Measurements from ENCODE around the gene ENGASE. TPM values are rescaled to one million over a fixed set of nuclear protein-coding genes. Genes with fewer than 3 reads are reported as not detected.

Gene ENGASE
- total RNA-seq, 1 donor from 2014 or later = 47.0 TPM

GRCh38 chr17:79039171-79039570, 35.5 kb upstream of the ENGASE start:
- intact Hi-C loops (cut with micrococcal nuclease) = no loop called here

- intact Hi-C loops (cut with micrococcal nuclease) = no loop called here
Observed at GRCh38 chr17:79039886-79040285, 34.7 kb upstream of the ENGASE start.

GRCh38 chr17:79041041-79041570, 33.5 kb upstream of the ENGASE start:
- intact Hi-C loops (cut with micrococcal nuclease) = no loop called here

- intact Hi-C loops (cut with micrococcal nuclease) = loop anchor here (1.0 kb wide), 1 partner anchor 23 kb away; no protein-coding TSS in a partner anchor
Observed at GRCh38 chr17:79041723-79042420, 32.8 kb upstream of the ENGASE start.

GRCh38 chr17:79042421-79043190, 32.0 kb upstream of the ENGASE start:
- intact Hi-C loops (cut with micrococcal nuclease) = loop anchor here (1.0 kb wide), 1 partner anchor 23 kb away; no protein-coding TSS in a partner anchor

- intact Hi-C loops (cut with micrococcal nuclease) = no loop called here
Observed at GRCh38 chr17:79043191-79043930, 31.3 kb upstream of the ENGASE start.

- intact Hi-C loops (cut with micrococcal nuclease) = no loop called here
Observed at GRCh38 chr17:79043931-79044320, 30.7 kb upstream of the ENGASE start.

- intact Hi-C loops (cut with micrococcal nuclease) = no loop called here
Observed at GRCh38 chr17:79044462-79044861, 30.2 kb upstream of the ENGASE start.

- intact Hi-C loops (cut with micrococcal nuclease) = loop anchor here (5.0 kb wide), 1 partner anchor 347 kb away; no protein-coding TSS in a partner anchor
Observed at GRCh38 chr17:79045001-79045729, 29.5 kb upstream of the ENGASE start.

GRCh38 chr17:79045842-79046196, 28.8 kb upstream of the ENGASE start:
- intact Hi-C loops (cut with micrococcal nuclease) = loop anchor here (5.0 kb wide), 1 partner anchor 346 kb away; no protein-coding TSS in a partner anchor

GRCh38 chr17:79046197-79046915, 28.3 kb upstream of the ENGASE start:
- intact Hi-C loops (cut with micrococcal nuclease) = loop anchor here (5.0 kb wide), 1 partner anchor 346 kb away; no protein-coding TSS in a partner anchor

GRCh38 chr17:79046916-79047280, 27.7 kb upstream of the ENGASE start:
- intact Hi-C loops (cut with micrococcal nuclease) = loop anchor here (5.0 kb wide), 1 partner anchor 345 kb away; no protein-coding TSS in a partner anchor

- intact Hi-C loops (cut with micrococcal nuclease) = loop anchor here (5.0 kb wide), 1 partner anchor 345 kb away; no protein-coding TSS in a partner anchor
Observed at GRCh38 chr17:79047291-79047920, 27.2 kb upstream of the ENGASE start.

- intact Hi-C loops (cut with micrococcal nuclease) = loop anchor here (5.0 kb wide), 1 partner anchor 344 kb away; no protein-coding TSS in a partner anchor
Observed at GRCh38 chr17:79047923-79048825, 26.4 kb upstream of the ENGASE start.

- intact Hi-C loops (cut with micrococcal nuclease) = loop anchor here (5.0 kb wide), 1 partner anchor 343 kb away; no protein-coding TSS in a partner anchor
Observed at GRCh38 chr17:79048826-79049755, 25.5 kb upstream of the ENGASE start.

GRCh38 chr17:79049821-79050220, 24.8 kb upstream of the ENGASE start:
- intact Hi-C loops (cut with micrococcal nuclease) = loop anchor here (5.0 kb wide), 1 partner anchor 342 kb away; no protein-coding TSS in a partner anchor

- intact Hi-C loops (cut with micrococcal nuclease) = no loop called here
Observed at GRCh38 chr17:79050551-79050950, 24.1 kb upstream of the ENGASE start.

Data from T-helper 2 cell treated with Interferon-gamma antibody and Interleukin-4, amounts not matched to agents 100 ng/mL and 5 ng/mL, for 36 hours (primary cell).